ENCODE data around the gene EXD3.
A peak's percentile ranks its signal among the peaks of the same experiment; 100 is the strongest.

The EXD3 gene

GRCh38 chr9:137446851-137447471 lies 24.0 kb upstream of the EXD3 start:
- no peak for DNase-seq

- no peak for DNase-seq
Measured at GRCh38 chr9:137445930-137446431, 23.0 kb upstream of the EXD3 start.

GRCh38 chr9:137445275-137445807 lies 22.4 kb upstream of the EXD3 start:
- peak; percentile 91 for DNase-seq

GRCh38 chr9:137444106-137444790 lies 21.3 kb upstream of the EXD3 start:
- DNase-seq = no peak

GRCh38 chr9:137441935-137442321 lies 19.0 kb upstream of the EXD3 start:
- DNase-seq = no peak

GRCh38 chr9:137441289-137441934 lies 18.4 kb upstream of the EXD3 start, which contains the start of gene ENTPD8:
Gene ENTPD8, minus strand, starts transcription at chr9:137441357. Its CDS starts 3,072 bp downstream, at chr9:137438285.
- DNase-seq = peak; percentile 34

- DNase-seq = no peak
Measured at GRCh38 chr9:137439158-137439714, 16.3 kb upstream of the EXD3 start.

GRCh38 chr9:137438591-137439157 lies 15.7 kb upstream of the EXD3 start:
- DNase-seq = no peak

GRCh38 chr9:137437691-137438590 lies 15.0 kb upstream of the EXD3 start:
- no peak for DNase-seq

- no peak for DNase-seq
Measured at GRCh38 chr9:137436761-137437600, 14.0 kb upstream of the EXD3 start.

- peak; percentile 62 for DNase-seq
Measured at GRCh38 chr9:137435980-137436760, 13.2 kb upstream of the EXD3 start.

GRCh38 chr9:137435381-137435891 lies 12.5 kb upstream of the EXD3 start:
- no peak for DNase-seq

- no peak for DNase-seq
Measured at GRCh38 chr9:137434498-137435380, 11.8 kb upstream of the EXD3 start.

GRCh38 chr9:137433916-137434431 lies 11.0 kb upstream of the EXD3 start:
- no peak for DNase-seq

GRCh38 chr9:137433349-137433915 lies 10.5 kb upstream of the EXD3 start:
- no peak for DNase-seq

GRCh38 chr9:137432687-137433348 lies 9.9 kb upstream of the EXD3 start:
- no peak for DNase-seq

GRCh38 chr9:137431416-137431931 lies 8.5 kb upstream of the EXD3 start:
- no peak for DNase-seq
